ENCODE data around the gene CNTNAP1. TPM values are rescaled to one million over a fixed set of nuclear protein-coding genes. Genes with fewer than 3 reads are reported as not detected.
A peak's percentile ranks its signal among the peaks of the same experiment; 100 is the strongest.

The CNTNAP1 gene
- total and polyA plus RNA-seq, 9 of the 15 experiments (the other 6 are each of a cell fraction or from before 2014, with no cell fraction given), result 0.10 to 1.8 (median 0.62) TPM

DNA sequence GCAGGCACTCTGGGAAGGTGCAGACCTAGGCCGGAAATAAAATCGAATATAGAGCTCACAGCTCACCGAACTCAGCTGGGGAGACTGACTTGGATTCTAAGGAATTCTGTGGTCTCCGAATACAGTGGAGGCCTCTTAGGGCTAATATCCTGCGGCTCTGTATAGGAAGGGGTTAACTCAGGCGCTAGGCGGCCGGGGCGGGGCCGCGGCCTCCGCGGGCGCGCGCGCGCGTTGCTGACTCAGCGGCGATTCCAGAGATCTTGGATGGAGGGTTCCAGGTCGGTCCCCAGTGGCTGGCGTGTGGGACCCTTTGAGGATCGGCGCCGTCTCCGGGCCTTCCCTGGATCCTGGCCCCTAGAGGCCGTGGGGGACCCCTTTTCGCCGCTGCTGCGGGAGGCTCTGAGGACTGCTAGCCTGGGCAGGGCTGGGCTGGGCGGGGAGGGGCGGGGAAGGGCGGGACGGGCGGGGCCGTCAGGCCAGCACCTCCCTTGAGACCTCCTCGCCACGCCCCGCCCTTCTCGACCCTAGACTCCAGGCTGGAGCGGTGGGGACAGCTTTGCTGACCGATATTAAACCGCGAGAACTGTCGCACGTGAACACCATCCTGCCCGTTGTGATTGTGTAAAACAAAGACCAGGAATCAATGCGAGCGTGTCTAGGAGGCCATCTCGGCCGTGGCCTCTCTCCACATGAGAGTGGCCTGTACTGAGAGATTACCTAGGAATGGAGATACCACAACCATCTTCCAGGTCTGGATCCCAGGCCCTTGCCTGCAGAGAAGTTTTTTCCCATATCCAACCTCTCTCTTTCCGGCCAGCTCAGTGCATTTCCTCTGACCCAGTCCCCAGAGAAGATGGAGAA lies 4.2 kb upstream of the CNTNAP1 start:
- BruUV-seq (replicated peaks), result no TSS peak
- Histone ChIP-seq H3K27me3 (ENCODE audit: control insufficient read depth in 2 of 2, insufficient read depth in 2 of 2, low read length in 2 of 2) (no peaks in the 10 kb centered on the region), H3K79me2 (ENCODE audit: control insufficient read depth, insufficient read depth, low read length) (peaks cover 36% of the 10 kb centered on the region), H3K4me3 (peak overlapping the region; percentile 60), H3K4me1 (replicated peaks in 1 of 2; ENCODE audit: control insufficient read depth in 2 of 2, insufficient read depth in 2 of 2, low read length in 2 of 2) (peaks cover 42 to 84% of the 10 kb centered on the region in 2 experiments), H3K9ac (ENCODE audit: insufficient read depth in 1 of 2, low read depth in 2 of 2, low read length in 2 of 2) (peak overlapping the region; percentile 84 to 89), H3K27ac (ENCODE audit: extremely low read depth, low read depth, low read length) (peak overlapping the region; percentile 95), H3K36me3 (ENCODE audit: control insufficient read depth, insufficient read depth, low read length) (peaks cover 11% of the 10 kb centered on the region; the same call in 1 of the 3 replicates), H3K9me3 (replicated peaks; ENCODE audit: control insufficient read depth, insufficient read depth, low read depth, low read length) (no peaks in the 10 kb centered on the region), H3K9me1 (ENCODE audit: control insufficient read depth, insufficient read depth, low read length) (no peaks in the 10 kb centered on the region), H3K4me2 (ENCODE audit: insufficient read depth, low read length) (peak overlapping the region; percentile 90), H4K20me1 (replicated peaks; ENCODE audit: control insufficient read depth, insufficient read depth, low read length) (peaks cover 5% of the 10 kb centered on the region), H2AFZ (ENCODE audit: low read depth, low read length) (peak overlapping the region; percentile 76)
- ChIA-PET CTCF (ENCODE audit: low intra/inter-chr PET ratio) (no interaction called here), POLR2A (interaction anchor here (0.6 to 3.2 kb wide), 12 partner anchors 9 to 116 kb away, joined by 3 to 24 read pairs (median 4); partner anchors contain the start of genes PSMC3IP and RETREG3)
- ATAC-seq (peak; percentile 66), DNase-seq (ENCODE audit: extremely low read depth in 1 of 4, low spot score in 3 of 4) (peak; percentile 88 to 96 (median 92)), FAIRE-seq (peak; percentile 95)
- intact Hi-C loops (cut with micrococcal nuclease), result loop anchor here (1.0 to 5.0 kb wide), 3 partner anchors 21 to 71 kb away; partner anchors contain the start of genes RETREG3 and TUBG1
- WGBS (ENCODE audit: insufficient coverage, low coverage, missing lambda C conversion rate), result under 1% methylated on average over 39 of the region's 53 CpGs
- in situ Hi-C loops (cut with MboI), result no loop called here
- TF ChIP-seq ZBED1 (IDR thresholded peaks at IDR 0.05), result no peak
- TF ChIP-seq, protein P1, sequence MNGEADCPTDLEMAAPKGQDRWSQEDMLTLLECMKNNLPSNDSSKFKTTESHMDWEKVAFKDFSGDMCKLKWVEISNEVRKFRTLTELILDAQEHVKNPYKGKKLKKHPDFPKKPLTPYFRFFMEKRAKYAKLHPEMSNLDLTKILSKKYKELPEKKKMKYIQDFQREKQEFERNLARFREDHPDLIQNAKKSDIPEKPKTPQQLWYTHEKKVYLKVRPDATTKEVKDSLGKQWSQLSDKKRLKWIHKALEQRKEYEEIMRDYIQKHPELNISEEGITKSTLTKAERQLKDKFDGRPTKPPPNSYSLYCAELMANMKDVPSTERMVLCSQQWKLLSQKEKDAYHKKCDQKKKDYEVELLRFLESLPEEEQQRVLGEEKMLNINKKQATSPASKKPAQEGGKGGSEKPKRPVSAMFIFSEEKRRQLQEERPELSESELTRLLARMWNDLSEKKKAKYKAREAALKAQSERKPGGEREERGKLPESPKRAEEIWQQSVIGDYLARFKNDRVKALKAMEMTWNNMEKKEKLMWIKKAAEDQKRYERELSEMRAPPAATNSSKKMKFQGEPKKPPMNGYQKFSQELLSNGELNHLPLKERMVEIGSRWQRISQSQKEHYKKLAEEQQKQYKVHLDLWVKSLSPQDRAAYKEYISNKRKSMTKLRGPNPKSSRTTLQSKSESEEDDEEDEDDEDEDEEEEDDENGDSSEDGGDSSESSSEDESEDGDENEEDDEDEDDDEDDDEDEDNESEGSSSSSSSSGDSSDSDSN (IDR thresholded peaks at IDR 0.05; ENCODE audit: borderline replicate concordance in 1 of 2, low read depth in 2 of 2, low read length in 2 of 2), result no peak
- no peak for TF ChIP-seq ZFP30 (CRISPR knock-in tag; IDR thresholded peaks at IDR 0.05; ENCODE audit: borderline replicate concordance)
- TF ChIP-seq, protein P2, sequence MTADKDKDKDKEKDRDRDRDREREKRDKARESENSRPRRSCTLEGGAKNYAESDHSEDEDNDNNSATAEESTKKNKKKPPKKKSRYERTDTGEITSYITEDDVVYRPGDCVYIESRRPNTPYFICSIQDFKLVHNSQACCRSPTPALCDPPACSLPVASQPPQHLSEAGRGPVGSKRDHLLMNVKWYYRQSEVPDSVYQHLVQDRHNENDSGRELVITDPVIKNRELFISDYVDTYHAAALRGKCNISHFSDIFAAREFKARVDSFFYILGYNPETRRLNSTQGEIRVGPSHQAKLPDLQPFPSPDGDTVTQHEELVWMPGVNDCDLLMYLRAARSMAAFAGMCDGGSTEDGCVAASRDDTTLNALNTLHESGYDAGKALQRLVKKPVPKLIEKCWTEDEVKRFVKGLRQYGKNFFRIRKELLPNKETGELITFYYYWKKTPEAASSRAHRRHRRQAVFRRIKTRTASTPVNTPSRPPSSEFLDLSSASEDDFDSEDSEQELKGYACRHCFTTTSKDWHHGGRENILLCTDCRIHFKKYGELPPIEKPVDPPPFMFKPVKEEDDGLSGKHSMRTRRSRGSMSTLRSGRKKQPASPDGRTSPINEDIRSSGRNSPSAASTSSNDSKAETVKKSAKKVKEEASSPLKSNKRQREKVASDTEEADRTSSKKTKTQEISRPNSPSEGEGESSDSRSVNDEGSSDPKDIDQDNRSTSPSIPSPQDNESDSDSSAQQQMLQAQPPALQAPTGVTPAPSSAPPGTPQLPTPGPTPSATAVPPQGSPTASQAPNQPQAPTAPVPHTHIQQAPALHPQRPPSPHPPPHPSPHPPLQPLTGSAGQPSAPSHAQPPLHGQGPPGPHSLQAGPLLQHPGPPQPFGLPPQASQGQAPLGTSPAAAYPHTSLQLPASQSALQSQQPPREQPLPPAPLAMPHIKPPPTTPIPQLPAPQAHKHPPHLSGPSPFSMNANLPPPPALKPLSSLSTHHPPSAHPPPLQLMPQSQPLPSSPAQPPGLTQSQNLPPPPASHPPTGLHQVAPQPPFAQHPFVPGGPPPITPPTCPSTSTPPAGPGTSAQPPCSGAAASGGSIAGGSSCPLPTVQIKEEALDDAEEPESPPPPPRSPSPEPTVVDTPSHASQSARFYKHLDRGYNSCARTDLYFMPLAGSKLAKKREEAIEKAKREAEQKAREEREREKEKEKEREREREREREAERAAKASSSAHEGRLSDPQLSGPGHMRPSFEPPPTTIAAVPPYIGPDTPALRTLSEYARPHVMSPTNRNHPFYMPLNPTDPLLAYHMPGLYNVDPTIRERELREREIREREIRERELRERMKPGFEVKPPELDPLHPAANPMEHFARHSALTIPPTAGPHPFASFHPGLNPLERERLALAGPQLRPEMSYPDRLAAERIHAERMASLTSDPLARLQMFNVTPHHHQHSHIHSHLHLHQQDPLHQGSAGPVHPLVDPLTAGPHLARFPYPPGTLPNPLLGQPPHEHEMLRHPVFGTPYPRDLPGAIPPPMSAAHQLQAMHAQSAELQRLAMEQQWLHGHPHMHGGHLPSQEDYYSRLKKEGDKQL (CRISPR knock-in tag; IDR thresholded peaks at IDR 0.05; ENCODE audit: borderline replicate concordance), result no peak
- no peak for TF ChIP-seq CSDE1 (IDR thresholded peaks at IDR 0.05)
- TF ChIP-seq MAZ (CRISPR knock-in tag; conservative IDR thresholded peaks at IDR 0.05 in 1 of 2, IDR thresholded peaks at IDR 0.05 in 1 of 2), result peak; percentile 45 to 65; a peak in 2 of 4 replicates
- TF ChIP-seq, protein P3, sequence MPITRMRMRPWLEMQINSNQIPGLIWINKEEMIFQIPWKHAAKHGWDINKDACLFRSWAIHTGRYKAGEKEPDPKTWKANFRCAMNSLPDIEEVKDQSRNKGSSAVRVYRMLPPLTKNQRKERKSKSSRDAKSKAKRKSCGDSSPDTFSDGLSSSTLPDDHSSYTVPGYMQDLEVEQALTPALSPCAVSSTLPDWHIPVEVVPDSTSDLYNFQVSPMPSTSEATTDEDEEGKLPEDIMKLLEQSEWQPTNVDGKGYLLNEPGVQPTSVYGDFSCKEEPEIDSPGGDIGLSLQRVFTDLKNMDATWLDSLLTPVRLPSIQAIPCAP (CRISPR knock-in tag; IDR thresholded peaks at IDR 0.05; ENCODE audit: borderline replicate concordance), result no peak
- TF ChIP-seq, protein P4, sequence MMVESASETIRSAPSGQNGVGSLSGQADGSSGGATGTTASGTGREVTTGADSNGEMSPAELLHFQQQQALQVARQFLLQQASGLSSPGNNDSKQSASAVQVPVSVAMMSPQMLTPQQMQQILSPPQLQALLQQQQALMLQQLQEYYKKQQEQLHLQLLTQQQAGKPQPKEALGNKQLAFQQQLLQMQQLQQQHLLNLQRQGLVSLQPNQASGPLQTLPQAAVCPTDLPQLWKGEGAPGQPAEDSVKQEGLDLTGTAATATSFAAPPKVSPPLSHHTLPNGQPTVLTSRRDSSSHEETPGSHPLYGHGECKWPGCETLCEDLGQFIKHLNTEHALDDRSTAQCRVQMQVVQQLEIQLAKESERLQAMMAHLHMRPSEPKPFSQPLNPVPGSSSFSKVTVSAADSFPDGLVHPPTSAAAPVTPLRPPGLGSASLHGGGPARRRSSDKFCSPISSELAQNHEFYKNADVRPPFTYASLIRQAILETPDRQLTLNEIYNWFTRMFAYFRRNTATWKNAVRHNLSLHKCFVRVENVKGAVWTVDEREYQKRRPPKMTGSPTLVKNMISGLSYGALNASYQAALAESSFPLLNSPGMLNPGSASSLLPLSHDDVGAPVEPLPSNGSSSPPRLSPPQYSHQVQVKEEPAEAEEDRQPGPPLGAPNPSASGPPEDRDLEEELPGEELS (CRISPR knock-in tag; IDR thresholded peaks at IDR 0.05; ENCODE audit: borderline replicate concordance), result no peak

Measured in K562 (cell line).